Measurements from ENCODE around the gene CDKAL1.

Gene CDKAL1

GRCh38 chr6:20879121-20879520 lies 344.9 kb downstream of the CDKAL1 start:
- Histone ChIP-seq H3K14ac (ENCODE audit: low read length in 2 of 2) (no peak overlapping the region), H3K18ac (ENCODE audit: low read depth in 1 of 2, low read length in 2 of 2) (peak overlapping the region in 1 of 2 experiments; percentile 89), H3K23ac (ENCODE audit: low read length in 2 of 2) (no peak overlapping the region), H3K36me3 (ENCODE audit: control insufficient read depth in 1 of 2, insufficient read depth in 2 of 2, low read depth in 1 of 2, low read length in 2 of 2) (no peaks in the 10 kb centered on the region), H3K9ac (ENCODE audit: low read length) (no peak overlapping the region), H2BK5ac (ENCODE audit: low read depth, low read length, poor library complexity, severe bottlenecking) (no peak overlapping the region), H3K27me3 (ENCODE audit: control insufficient read depth in 1 of 2, insufficient read depth in 1 of 2, low read length in 2 of 2) (no peaks in the 10 kb centered on the region), H2BK15ac (ENCODE audit: low read depth, poor library complexity, severe bottlenecking) (no peak overlapping the region), H3K4me2 (ENCODE audit: low read length, poor library complexity, severe bottlenecking) (no peak overlapping the region), H3K4me3 (ENCODE audit: insufficient read depth in 1 of 2, low read depth in 1 of 2, low read length in 2 of 2) (no peak overlapping the region), H2AK5ac (ENCODE audit: low read length, severe bottlenecking) (peak overlapping the region; percentile 64), H2BK12ac (ENCODE audit: low read length in 2 of 2) (peak overlapping the region in 1 of 2 experiments; percentile 66), H3K27ac (ENCODE audit: low read length, poor library complexity, severe bottlenecking) (peak overlapping the region; percentile 59), H4K91ac (ENCODE audit: low read length) (no peak overlapping the region), H2AFZ (ENCODE audit: low read depth, low read length) (no peak overlapping the region), H3K79me1 (replicated peaks; ENCODE audit: low read length, poor library complexity, severe bottlenecking) (peaks cover 2% of the 10 kb centered on the region), H3K4me1 (ENCODE audit: control insufficient read depth, insufficient read depth, low read depth, low read length) (peaks cover 2% of the 10 kb centered on the region), H4K8ac (ENCODE audit: low read length) (no peak overlapping the region), H3K9me3 (ENCODE audit: control insufficient read depth, low read length) (peaks cover 3% of the 10 kb centered on the region), H2BK120ac (ENCODE audit: low read depth, low read length) (peak overlapping the region; percentile 95), H3K4ac (ENCODE audit: low read depth in 1 of 2, low read length in 2 of 2) (peak overlapping the region in 1 of 2 experiments; percentile 3)
- no peak for DNase-seq
- no CpG with 5 or more reads among the region's 1 CpG for WGBS

- H3K4me2 ChIP-seq (ENCODE audit: low read length, poor library complexity, severe bottlenecking): no peak overlapping the region
Measured at GRCh38 chr6:20879526-20879925, 345.3 kb downstream of the CDKAL1 start.

GRCh38 chr6:20881365-20881764 lies 347.1 kb downstream of the CDKAL1 start:
- H2AK5ac ChIP-seq (ENCODE audit: low read length, severe bottlenecking): no peak overlapping the region
- H3K14ac ChIP-seq (ENCODE audit: low read length in 2 of 2): no peak overlapping the region
- H4K8ac ChIP-seq (ENCODE audit: low read length): no peak overlapping the region
- no peak overlapping the region for H2BK12ac ChIP-seq (ENCODE audit: low read length in 2 of 2)
- peaks cover 2% of the 10 kb centered on the region for H3K4me1 ChIP-seq (ENCODE audit: control insufficient read depth, insufficient read depth, low read depth, low read length)
- DNase-seq: no peak
- no peaks in the 10 kb centered on the region for H3K79me1 ChIP-seq (replicated peaks; ENCODE audit: low read length, poor library complexity, severe bottlenecking)
- no peak overlapping the region for H3K18ac ChIP-seq (ENCODE audit: low read depth in 1 of 2, low read length in 2 of 2)
- no peak overlapping the region for H3K4me3 ChIP-seq (ENCODE audit: insufficient read depth in 1 of 2, low read depth in 1 of 2, low read length in 2 of 2)
- H3K4ac ChIP-seq (ENCODE audit: low read depth in 1 of 2, low read length in 2 of 2): no peak overlapping the region
- H3K23ac ChIP-seq (ENCODE audit: low read length in 2 of 2): no peak overlapping the region
- no peaks in the 10 kb centered on the region for H3K27me3 ChIP-seq (ENCODE audit: control insufficient read depth in 1 of 2, insufficient read depth in 1 of 2, low read length in 2 of 2)
- H3K9me3 ChIP-seq (ENCODE audit: control insufficient read depth, low read length): peaks cover 17% of the 10 kb centered on the region
- H3K4me2 ChIP-seq (ENCODE audit: low read length, poor library complexity, severe bottlenecking): no peak overlapping the region
- H4K91ac ChIP-seq (ENCODE audit: low read length): no peak overlapping the region
- H2BK5ac ChIP-seq (ENCODE audit: low read depth, low read length, poor library complexity, severe bottlenecking): no peak overlapping the region
- H3K9ac ChIP-seq (ENCODE audit: low read length): no peak overlapping the region
- no CpG with 5 or more reads among the region's 1 CpG for WGBS
- no peak overlapping the region for H2BK120ac ChIP-seq (ENCODE audit: low read depth, low read length)
- no peak overlapping the region for H3K27ac ChIP-seq (ENCODE audit: low read length, poor library complexity, severe bottlenecking)
- no peaks in the 10 kb centered on the region for H3K36me3 ChIP-seq (ENCODE audit: control insufficient read depth in 1 of 2, insufficient read depth in 2 of 2, low read depth in 1 of 2, low read length in 2 of 2)
- no peak overlapping the region for H2BK15ac ChIP-seq (ENCODE audit: low read depth, poor library complexity, severe bottlenecking)
- no peak overlapping the region for H2AFZ ChIP-seq (ENCODE audit: low read depth, low read length)

More at GRCh38 chr6:20879526-20879925, 345.3 kb downstream of the CDKAL1 start:
- Histone ChIP-seq H3K27me3 (ENCODE audit: control insufficient read depth in 1 of 2, insufficient read depth in 1 of 2, low read length in 2 of 2) (no peaks in the 10 kb centered on the region), H3K14ac (ENCODE audit: low read length in 2 of 2) (no peak overlapping the region), H3K9ac (ENCODE audit: low read length) (peak overlapping the region; percentile 27), H2BK5ac (ENCODE audit: low read depth, low read length, poor library complexity, severe bottlenecking) (no peak overlapping the region), H4K91ac (ENCODE audit: low read length) (no peak overlapping the region), H2AFZ (ENCODE audit: low read depth, low read length) (no peak overlapping the region), H3K23ac (ENCODE audit: low read length in 2 of 2) (no peak overlapping the region), H3K27ac (ENCODE audit: low read length, poor library complexity, severe bottlenecking) (peak overlapping the region; percentile 5), H2BK120ac (ENCODE audit: low read depth, low read length) (no peak overlapping the region), H2BK15ac (ENCODE audit: low read depth, poor library complexity, severe bottlenecking) (no peak overlapping the region), H2AK5ac (ENCODE audit: low read length, severe bottlenecking) (no peak overlapping the region), H3K4me1 (ENCODE audit: control insufficient read depth, insufficient read depth, low read depth, low read length) (peaks cover 2% of the 10 kb centered on the region), H3K9me3 (ENCODE audit: control insufficient read depth, low read length) (peaks cover 5% of the 10 kb centered on the region), H3K18ac (ENCODE audit: low read depth in 1 of 2, low read length in 2 of 2) (peak overlapping the region in 1 of 2 experiments; percentile 18), H3K4me3 (ENCODE audit: insufficient read depth in 1 of 2, low read depth in 1 of 2, low read length in 2 of 2) (no peak overlapping the region), H3K36me3 (ENCODE audit: control insufficient read depth in 1 of 2, insufficient read depth in 2 of 2, low read depth in 1 of 2, low read length in 2 of 2) (no peaks in the 10 kb centered on the region), H4K8ac (ENCODE audit: low read length) (no peak overlapping the region), H2BK12ac (ENCODE audit: low read length in 2 of 2) (peak overlapping the region; percentile 1 to 15), H3K4ac (ENCODE audit: low read depth in 1 of 2, low read length in 2 of 2) (peak overlapping the region in 1 of 2 experiments; percentile 67), H3K79me1 (replicated peaks; ENCODE audit: low read length, poor library complexity, severe bottlenecking) (peaks cover under 1% of the 10 kb centered on the region)
- WGBS: no CpG with 5 or more reads among the region's 1 CpG
- peak; percentile 5 for DNase-seq

DNA sequence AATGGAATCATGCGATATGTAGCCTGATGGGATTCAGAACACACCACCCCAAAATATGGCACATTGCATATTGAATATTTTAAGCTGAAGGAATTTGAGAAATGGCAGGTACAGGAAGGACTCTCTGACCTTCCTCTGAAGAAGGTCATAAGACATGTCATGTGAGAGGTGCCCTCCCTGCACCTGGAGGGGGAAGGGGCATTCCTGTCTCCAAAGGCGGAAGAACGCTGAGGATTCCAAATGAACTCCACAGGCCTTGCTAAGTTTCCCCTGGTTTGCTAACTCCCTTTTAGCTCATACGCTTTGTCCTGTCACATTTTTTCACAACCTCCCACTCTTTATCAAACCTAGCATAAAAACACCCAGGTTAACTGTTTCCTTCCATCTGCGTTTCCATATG lies 347.8 kb downstream of the CDKAL1 start:
- no peak overlapping the region for H3K27ac ChIP-seq (ENCODE audit: low read length, poor library complexity, severe bottlenecking)
- H2AK5ac ChIP-seq (ENCODE audit: low read length, severe bottlenecking): no peak overlapping the region
- no peaks in the 10 kb centered on the region for H3K36me3 ChIP-seq (ENCODE audit: control insufficient read depth in 1 of 2, insufficient read depth in 2 of 2, low read depth in 1 of 2, low read length in 2 of 2)
- H3K4me3 ChIP-seq (ENCODE audit: insufficient read depth in 1 of 2, low read depth in 1 of 2, low read length in 2 of 2): no peak overlapping the region
- no peak overlapping the region for H4K91ac ChIP-seq (ENCODE audit: low read length)
- no peak overlapping the region for H3K14ac ChIP-seq (ENCODE audit: low read length in 2 of 2)
- H3K4ac ChIP-seq (ENCODE audit: low read depth in 1 of 2, low read length in 2 of 2): no peak overlapping the region
- DNase-seq: no peak
- H2BK120ac ChIP-seq (ENCODE audit: low read depth, low read length): no peak overlapping the region
- H2BK5ac ChIP-seq (ENCODE audit: low read depth, low read length, poor library complexity, severe bottlenecking): no peak overlapping the region
- H3K79me1 ChIP-seq (replicated peaks; ENCODE audit: low read length, poor library complexity, severe bottlenecking): no peaks in the 10 kb centered on the region
- no peak overlapping the region for H3K23ac ChIP-seq (ENCODE audit: low read length in 2 of 2)
- H2BK12ac ChIP-seq (ENCODE audit: low read length in 2 of 2): no peak overlapping the region
- H3K27me3 ChIP-seq (ENCODE audit: control insufficient read depth in 1 of 2, insufficient read depth in 1 of 2, low read length in 2 of 2): no peaks in the 10 kb centered on the region
- H3K9ac ChIP-seq (ENCODE audit: low read length): no peak overlapping the region
- WGBS: 88% methylated on average over 4 of the region's 5 CpGs
- H3K4me1 ChIP-seq (ENCODE audit: control insufficient read depth, insufficient read depth, low read depth, low read length): peaks cover 2% of the 10 kb centered on the region
- no peak overlapping the region for H2BK15ac ChIP-seq (ENCODE audit: low read depth, poor library complexity, severe bottlenecking)
- no peak overlapping the region for H3K18ac ChIP-seq (ENCODE audit: low read depth in 1 of 2, low read length in 2 of 2)
- H2AFZ ChIP-seq (ENCODE audit: low read depth, low read length): no peak overlapping the region
- no peak overlapping the region for H4K8ac ChIP-seq (ENCODE audit: low read length)
- H3K4me2 ChIP-seq (ENCODE audit: low read length, poor library complexity, severe bottlenecking): no peak overlapping the region
- H3K9me3 ChIP-seq (ENCODE audit: control insufficient read depth, low read length): peaks cover 17% of the 10 kb centered on the region

All from mesenchymal stem cell (in vitro differentiated cells and primary cell).